HCT116 (cell line): ENCODE results near the gene VEGFA. TPM values are rescaled to one million over a fixed set of nuclear protein-coding genes. Genes with fewer than 3 reads are reported as not detected.

Experiments
- ATAC-seq: fragments of 200-7000 bp; cut with Tn5 transposase; 2 replicates; pipeline ENCODE4 v1.9.1; 2020; ENCODE audit warnings: mild to moderate bottlenecking, moderate library complexity
- BruUV-seq: library from RNA; stranded (reverse); fragments of 400-500 nt; replicated peaks from 2 replicates; lab custom pipeline; 2021; lab: Mats Ljungman, UMichigan
- CTCF ChIA-PET: fragments of 300-600 bp; sonication (Branson Sonifier 250); formaldehyde crosslinking; loops from one replicate; lab custom pipeline; 2021; ENCODE audit warnings: antibody characterized with exemption; lab: Charles Lee
- POLR2A ChIA-PET: fragments of 300-600, 350-600 bp; sonication (Branson Sonifier 250); formaldehyde crosslinking; loops from one replicate; lab custom pipeline; 2021; ENCODE audit warnings: antibody characterized with exemption; lab: Charles Lee
- RAD21 ChIA-PET, 2 experiments: fragments of 300-600 bp; sonication (Branson Sonifier 250); formaldehyde crosslinking; loops; one replicate each; lab custom pipeline; 2023; ENCODE audit warnings: low total read pairs in 2 of 2; ENCODE audit not compliant: uncharacterized antibody in 2 of 2, unreplicated experiment in 2 of 2, low non-redundant PET in 1 of 2; lab: Charles Lee
- DNase-seq: peaks from one replicate; pipeline ENCODE4 v3.0.0-alpha.2; 2010; ENCODE audit warnings: low read depth, low spot score
- H2AFZ ChIP-seq: fragments of 200-600 bp; shearing (Covaris generic), sonication (generic); 2 replicates; pipeline ENCODE4 v1.6.1; 2017; ENCODE audit warnings: low read depth, mixed run types, mixed read lengths, antibody characterized with exemption, low read length; ENCODE audit not compliant: poor library complexity, severe bottlenecking
- H3K27ac ChIP-seq: 2 replicates; pipeline ENCODE4 v1.5.1; 2012; ENCODE audit warnings: low read depth, low read length
- H3K27me3 ChIP-seq: fragments of 200-600 bp; sonication (generic); 2 replicates; pipeline ENCODE4 v1.6.1; 2016; ENCODE audit warnings: mixed run types, low read length, mixed read lengths; ENCODE audit not compliant: insufficient read depth
- H3K36me3 ChIP-seq, 2 experiments: fragments of 200-500 bp in 1 of 2; fragments of 200-600 bp in 1 of 2; sonication (Bioruptor generic) in 1 of 2; sonication (generic) in 1 of 2; 2 replicates each; pipeline versions ENCODE4 v1.5.1 to v1.6.1; 2014 to 2016; ENCODE audit warnings: low read length in 2 of 2, inconsistent platforms in 1 of 2, mixed read lengths in 1 of 2, mixed run types in 1 of 2; ENCODE audit not compliant: insufficient read depth in 2 of 2, control insufficient read depth in 1 of 2
- H3K4me1 ChIP-seq, 2 experiments: fragments of 200-600 bp in 1 of 2; sonication (generic) in 1 of 2; 2 replicates each; pipeline versions ENCODE4 v1.5.1 to v1.6.1; 2012 to 2017; ENCODE audit warnings: low read length in 2 of 2, inconsistent platforms in 1 of 2, mild to moderate bottlenecking in 1 of 2, mixed read lengths in 1 of 2, mixed run types in 1 of 2, moderate library complexity in 1 of 2; ENCODE audit not compliant: insufficient read depth in 2 of 2, control insufficient read depth in 1 of 2
- H3K4me2 ChIP-seq: fragments of 200-600 bp; sonication (generic); 2 replicates; pipeline ENCODE4 v1.6.1; 2017; ENCODE audit warnings: mixed run types, low read length, mixed read lengths
- H3K4me3 ChIP-seq, 2 experiments: fragments of 200-600 bp in 1 of 2; sonication (generic) in 1 of 2; replicated peaks in 1 of 2; 2 replicates each; pipeline ENCODE4 v1.5.1; 2011 to 2016; ENCODE audit warnings: low read length in 2 of 2, control low read depth in 1 of 2, low read depth in 1 of 2, mild to moderate bottlenecking in 1 of 2, mixed read lengths in 1 of 2, mixed run types in 1 of 2
- H3K79me2 ChIP-seq: fragments of 200-600 bp; sonication (generic); 2 replicates; pipeline ENCODE4 v1.6.1; 2017; ENCODE audit warnings: mild to moderate bottlenecking, mixed run types, low read length, moderate library complexity, mixed read lengths; ENCODE audit not compliant: insufficient read depth
- H3K9ac ChIP-seq: fragments of 200-600 bp; sonication (generic); 2 replicates; pipeline ENCODE4 v1.6.1; 2016; ENCODE audit warnings: low read length, mixed read lengths
- H3K9me2 ChIP-seq: fragments of 200-600 bp; sonication (generic), shearing (Covaris generic); 2 replicates; pipeline ENCODE4 v1.6.1; 2017; ENCODE audit warnings: mixed run types, mild to moderate bottlenecking, moderate library complexity; ENCODE audit not compliant: insufficient read depth
- H3K9me3 ChIP-seq, 2 experiments: fragments of 200-500 bp in 1 of 2; fragments of 200-600 bp in 1 of 2; sonication (Bioruptor generic) in 1 of 2; sonication (generic) in 1 of 2; 2 replicates each; pipeline ENCODE4 v1.6.1; 2014 to 2017; ENCODE audit warnings: low read length in 2 of 2, mixed read lengths in 2 of 2, inconsistent platforms in 1 of 2, low read depth in 1 of 2, mild to moderate bottlenecking in 1 of 2, mixed run types in 1 of 2, moderate library complexity in 1 of 2; ENCODE audit not compliant: control insufficient read depth in 1 of 2, insufficient read depth in 1 of 2
- H4K20me1 ChIP-seq: fragments of 200-600 bp; sonication (generic), shearing (Covaris generic); 2 replicates; pipeline ENCODE4 v1.6.1; 2017; ENCODE audit warnings: mixed run types, mild to moderate bottlenecking, moderate library complexity; ENCODE audit not compliant: insufficient read depth
- CEBPB ChIP-seq: IDR thresholded peaks from 2 replicates; pipeline ENCODE4 v1.6.1; 2012; ENCODE audit warnings: low read depth
- EZH2phosphoT487 ChIP-seq: fragments of 200-600 bp; IDR thresholded peaks from 2 replicates; pipeline ENCODE4 v1.6.1; 2018; ENCODE audit warnings: antibody characterized with exemption, borderline replicate concordance
- FOSL1 ChIP-seq: IDR thresholded peaks from 2 replicates; pipeline ENCODE4 v1.6.1; 2012; ENCODE audit warnings: low read depth
- JUND ChIP-seq: IDR thresholded peaks from 2 replicates; pipeline ENCODE4 v1.6.1; 2012
- ZNF274 ChIP-seq: fragments of 200-500 bp; sonication (Bioruptor generic); IDR thresholded peaks from 2 replicates; pipeline ENCODE4 v1.6.1; 2014; ENCODE audit warnings: mild to moderate bottlenecking, low read depth, low read length, inconsistent platforms
- intact Hi-C: fragments of 100-400 bp; cut with micrococcal nuclease; formaldehyde crosslinking; loops from 2 replicates; pipeline ENCODE4 v1.10.0; 2022
- total RNA-seq: library from RNA; stranded (reverse); gene quantifications from one replicate; pipeline ENCODE4 v1.2.1, GENCODE V29; 2021; ENCODE audit not compliant: unreplicated experiment
- TF ChIP-seq, protein P1 (sequence below): IDR thresholded peaks from 2 replicates; pipeline ENCODE4 v1.6.1; 2012

The VEGFA gene
- total RNA-seq, 1 experiment from 2014 or later: 112 TPM

DNA sequence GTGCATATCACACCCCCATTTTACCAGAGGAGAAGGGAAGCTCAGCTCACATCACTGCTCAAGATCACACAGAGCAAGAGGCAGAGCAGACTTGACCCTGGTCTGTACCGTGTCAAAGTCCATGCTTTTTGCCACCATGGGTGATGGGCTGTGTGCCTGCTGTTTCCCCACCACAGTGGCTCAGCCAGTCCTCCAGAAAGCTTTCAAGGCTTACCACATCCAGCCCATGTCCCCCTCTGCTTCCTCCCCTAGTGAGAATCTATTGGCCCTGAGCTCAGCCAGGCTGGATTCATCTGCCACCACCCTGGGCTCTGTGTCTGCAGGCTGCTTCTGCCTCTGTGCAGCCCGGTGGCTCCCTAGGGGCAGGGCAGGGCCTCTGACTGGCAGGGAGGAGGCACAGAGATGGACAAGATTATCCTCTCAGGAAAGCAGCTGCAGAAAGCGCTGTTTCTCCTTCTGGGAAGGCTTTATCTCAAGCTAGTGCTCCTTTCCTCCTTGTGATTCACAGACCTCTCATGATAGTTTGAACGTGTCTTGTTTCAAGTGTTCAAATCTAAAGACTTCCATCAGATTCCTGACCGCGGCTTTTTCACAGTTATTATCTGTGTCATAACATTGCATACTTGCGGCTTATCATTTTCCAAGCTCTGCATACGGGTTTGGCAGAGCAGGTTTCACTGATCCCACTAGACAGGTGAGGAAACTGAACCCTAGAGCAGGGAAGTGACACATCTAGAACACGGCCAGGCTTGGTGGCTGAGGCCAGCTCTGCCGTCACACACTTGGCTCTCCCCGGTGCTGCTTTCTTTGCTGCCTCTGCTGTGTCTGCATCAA, 37.4 kb downstream of the VEGFA start:
- Histone ChIP-seq H3K27me3 (no peaks in the 10 kb centered on the region), H3K36me3 (no peaks in the 10 kb centered on the region), H3K9me3 (no peaks in the 10 kb centered on the region), H2AFZ (no peak overlapping the region), H3K79me2 (no peaks in the 10 kb centered on the region)
- CTCF ChIA-PET: interaction anchor here (1.3 kb wide), 1 partner anchor 9 kb away, joined by 3 read pairs; no protein-coding TSS in a partner anchor
- intact Hi-C loops: no loop called here
- no peak for TF ChIP-seq ZNF274
- TF ChIP-seq, all 23 proteins: peak for 0
- H3K4me1 ChIP-seq: peaks cover 29 to 52% of the 10 kb centered on the region in 2 experiments
- no peaks in the 10 kb centered on the region for H4K20me1 ChIP-seq
- no peaks in the 10 kb centered on the region for H3K9me2 ChIP-seq
- RAD21 ChIA-PET: no interaction called here
- H3K4me3 ChIP-seq: no peak overlapping the region
- no TSS peak for BruUV-seq
- DNase-seq (no peak), ATAC-seq (no peak)
- POLR2A ChIA-PET: interaction anchor here (1.1 kb wide), 1 partner anchor 37 kb away, joined by 3 read pairs; the partner anchor contains the start of gene VEGFA
- no peak overlapping the region for H3K9ac ChIP-seq
- H3K4me2 ChIP-seq: no peak overlapping the region
- no peak overlapping the region for H3K27ac ChIP-seq

DNA sequence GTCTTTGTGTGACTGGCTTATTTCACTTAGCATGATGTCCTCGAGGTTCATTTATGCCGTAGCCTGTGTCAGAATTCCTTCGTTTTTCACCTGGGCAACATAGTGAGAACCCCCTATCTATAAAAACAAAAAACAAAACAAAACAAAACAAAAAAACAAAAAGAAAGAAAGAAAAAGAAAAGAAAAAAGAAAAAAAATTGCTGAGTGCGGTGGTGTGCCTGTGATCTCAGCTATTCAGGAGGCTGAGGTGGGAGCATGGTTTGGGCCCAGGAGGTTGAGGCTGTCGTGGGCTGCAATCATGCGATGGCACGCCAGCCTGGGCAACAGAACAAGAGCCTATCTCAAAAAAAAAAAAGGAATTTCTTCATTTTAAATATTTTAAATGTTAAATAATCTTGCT, 38.4 kb downstream of the VEGFA start:
- H2AFZ ChIP-seq: no peak overlapping the region
- POLR2A ChIA-PET: interaction anchor here (1.1 kb wide), 1 partner anchor 38 kb away, joined by 3 read pairs; the partner anchor contains the start of gene VEGFA
- CTCF ChIA-PET: interaction anchor here (1.3 kb wide), 1 partner anchor 9 kb away, joined by 3 read pairs; no protein-coding TSS in a partner anchor
- peaks cover 29 to 54% of the 10 kb centered on the region in 2 experiments for H3K4me1 ChIP-seq
- RAD21 ChIA-PET: no interaction called here
- BruUV-seq: no TSS peak
- H3K4me2 ChIP-seq: no peak overlapping the region
- no peaks in the 10 kb centered on the region for H3K27me3 ChIP-seq
- intact Hi-C loops: no loop called here
- DNase-seq (no peak), ATAC-seq (no peak)
- no peaks in the 10 kb centered on the region for H3K36me3 ChIP-seq
- no peak overlapping the region for H3K4me3 ChIP-seq
- H3K9me3 ChIP-seq: no peaks in the 10 kb centered on the region
- no peak overlapping the region for H3K27ac ChIP-seq
- H3K9ac ChIP-seq: no peak overlapping the region
- H3K79me2 ChIP-seq: no peaks in the 10 kb centered on the region
- TF ChIP-seq, protein P1, sequence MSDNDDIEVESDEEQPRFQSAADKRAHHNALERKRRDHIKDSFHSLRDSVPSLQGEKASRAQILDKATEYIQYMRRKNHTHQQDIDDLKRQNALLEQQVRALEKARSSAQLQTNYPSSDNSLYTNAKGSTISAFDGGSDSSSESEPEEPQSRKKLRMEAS: no peak
- no peak for TF ChIP-seq FOSL1
- TF ChIP-seq ZNF274: no peak
- no peak for TF ChIP-seq JUND
- TF ChIP-seq EZH2phosphoT487: no peak
- TF ChIP-seq CEBPB: no peak
- TF ChIP-seq, all 23 proteins: peak for 0
- Histone ChIP-seq H4K20me1 (no peaks in the 10 kb centered on the region), H3K9me2 (no peaks in the 10 kb centered on the region)
